Ramos (cell line): ENCODE measurements around the gene SNTN.

Experiments
- in situ Hi-C: fragments of 300-500 bp; cut with MboI; formaldehyde crosslinking; loops from one replicate; pipeline ENCODE4 v1.14.3; 2022; ENCODE audit warnings: low sequenced_read_pairs; ENCODE audit not compliant: unreplicated experiment

SNTN gene

DNA sequence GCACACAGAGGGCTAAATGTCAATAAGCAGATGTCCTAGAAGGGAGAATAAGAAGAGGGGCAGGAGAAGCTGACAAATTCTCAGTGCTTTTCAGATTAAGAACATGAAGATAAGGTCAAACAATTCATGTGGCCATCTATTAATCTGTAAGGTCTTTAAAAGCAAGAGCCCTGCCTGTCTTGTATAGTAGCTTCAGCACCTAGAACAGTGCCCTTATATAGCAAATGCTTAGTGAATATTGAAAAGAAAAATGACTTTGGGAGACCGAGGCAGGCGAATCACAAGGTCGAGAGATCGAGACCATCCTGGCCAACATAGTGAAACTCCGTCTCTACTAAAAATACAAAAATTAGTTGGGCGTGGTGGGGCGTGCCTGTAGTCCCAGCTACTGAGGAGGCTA lies 18.1 kb downstream of the SNTN start:
- in situ Hi-C loops: no loop called here

GRCh38 chr3:63673111-63673510 lies 20.6 kb downstream of the SNTN start:
- in situ Hi-C loops: no loop called here

GRCh38 chr3:63674586-63674985 lies 22.1 kb downstream of the SNTN start:
- in situ Hi-C loops: no loop called here

DNA sequence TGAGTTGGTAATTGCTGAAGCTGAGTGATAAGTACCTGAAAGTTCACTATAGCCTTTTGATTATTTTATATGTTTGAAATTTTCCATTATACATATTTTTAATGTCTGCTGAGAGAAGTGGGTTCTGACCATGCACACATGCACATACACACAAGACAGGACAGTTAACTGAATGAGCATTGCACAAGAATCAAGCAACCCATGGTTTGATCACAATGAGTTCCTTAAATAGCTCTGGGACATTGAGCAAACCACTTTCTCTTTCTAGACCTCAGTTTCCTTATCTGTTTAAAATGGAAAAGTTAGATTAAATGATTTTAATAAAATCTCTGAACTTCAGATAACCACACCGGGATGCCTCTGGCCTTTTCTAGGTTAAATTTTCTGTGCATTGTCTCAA lies 26.7 kb downstream of the SNTN start:
- in situ Hi-C loops: no loop called here

DNA sequence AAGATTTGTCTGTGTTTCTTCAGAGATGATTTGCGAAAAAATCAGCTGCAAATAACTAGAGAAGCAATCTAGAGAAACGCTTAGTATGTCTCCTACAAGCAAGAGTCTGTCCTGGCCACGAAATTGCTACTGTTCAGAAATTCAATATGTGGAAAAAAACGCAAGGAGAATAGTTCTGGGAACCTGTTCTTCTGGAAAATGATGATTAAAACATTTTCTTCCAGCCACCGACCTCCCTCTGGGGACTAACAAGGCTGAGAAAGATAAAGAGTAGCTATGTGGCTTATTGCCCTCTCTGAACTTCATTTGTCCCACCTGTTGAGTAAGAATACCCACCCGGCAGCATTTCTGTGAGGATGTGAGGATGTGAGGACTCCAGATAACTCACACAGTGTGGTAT lies 31.6 kb downstream of the SNTN start:
- in situ Hi-C loops: no loop called here

GRCh38 chr3:63685340-63685739 lies 32.9 kb downstream of the SNTN start:
- in situ Hi-C loops: no loop called here

DNA sequence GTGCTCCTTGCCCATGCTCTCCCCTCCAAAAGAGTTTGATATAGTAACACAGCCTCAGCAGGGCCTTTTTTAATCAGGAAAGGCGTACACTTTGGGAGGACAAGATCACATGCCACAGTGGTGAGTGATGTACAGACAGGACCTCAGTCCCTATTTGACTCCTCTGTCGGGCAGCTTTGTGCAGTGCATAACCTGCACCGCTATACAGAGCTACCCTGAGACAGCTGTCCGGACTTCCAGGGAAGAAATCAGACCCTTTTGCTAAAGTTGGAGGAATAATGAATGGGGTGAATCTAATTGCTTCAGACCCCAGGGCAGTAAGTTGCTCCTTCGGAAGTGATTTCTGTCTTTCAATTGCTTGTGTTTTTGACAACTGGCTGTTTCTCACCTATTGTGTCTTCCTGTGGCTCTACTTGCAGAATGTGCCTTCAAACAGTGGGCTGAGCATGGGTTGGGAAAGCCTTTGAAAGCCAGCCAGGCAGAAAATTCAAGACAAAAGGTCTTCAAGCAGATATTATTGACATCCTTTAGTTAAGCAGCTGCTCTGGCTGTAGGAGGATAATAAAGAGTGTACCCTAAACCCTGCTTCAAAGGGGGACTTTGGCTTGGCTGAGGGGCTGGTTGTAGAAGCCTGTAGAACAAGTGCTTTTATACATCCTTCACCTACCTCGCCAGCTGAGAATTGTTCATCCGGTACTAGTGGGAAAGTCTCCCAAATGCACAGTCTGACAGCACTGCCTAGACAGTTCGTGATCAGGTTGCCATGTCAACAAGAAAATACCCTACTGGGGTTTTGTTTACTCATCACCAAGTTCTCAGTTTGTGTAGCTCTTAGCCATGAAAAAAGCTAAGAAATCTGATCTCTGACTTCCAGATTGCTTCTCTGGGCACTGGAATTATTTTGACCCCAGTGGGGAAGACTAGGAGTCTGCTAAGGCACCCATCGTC lies 35.1 kb downstream of the SNTN start:
- in situ Hi-C loops: no loop called here

DNA sequence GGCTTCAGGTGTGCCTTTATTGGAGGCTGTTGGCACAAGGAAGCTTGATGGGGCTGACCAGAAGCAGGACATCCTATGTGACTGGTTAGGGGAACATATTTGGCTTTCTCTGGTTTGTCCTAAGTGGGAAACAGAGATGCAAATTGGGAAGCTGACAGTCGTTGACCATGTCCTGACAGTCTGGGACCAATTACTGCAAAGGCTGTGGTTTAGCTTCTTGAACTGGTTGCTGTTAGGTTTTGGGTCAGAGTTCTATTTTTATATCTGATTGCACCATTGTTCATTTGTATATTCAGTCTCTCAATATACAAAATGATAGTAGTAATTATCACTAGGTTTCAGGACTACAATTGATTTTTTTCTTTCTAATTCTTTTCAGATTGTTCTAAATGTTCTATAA lies 36.8 kb downstream of the SNTN start:
- in situ Hi-C loops: no loop called here

DNA sequence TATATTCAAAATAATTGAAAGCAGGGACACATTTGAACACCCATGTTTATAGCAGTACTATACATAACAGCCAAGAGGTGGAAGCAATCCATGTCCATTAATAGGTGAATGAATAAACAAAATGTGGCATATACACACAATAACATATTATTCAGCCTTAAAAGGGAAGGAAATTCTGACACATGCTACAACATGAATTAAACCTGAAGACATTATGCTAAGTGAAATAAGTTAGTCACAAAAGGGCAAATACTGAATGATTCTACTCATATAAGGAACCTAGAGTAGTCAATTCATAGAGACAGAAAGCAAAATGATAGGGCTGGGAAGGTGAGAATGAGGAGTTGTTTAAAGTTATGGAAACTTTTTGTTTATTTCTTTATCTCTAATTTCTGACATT lies 40.9 kb downstream of the SNTN start:
- in situ Hi-C loops: no loop called here

GRCh38 chr3:63705092-63705645 lies 52.7 kb downstream of the SNTN start:
- in situ Hi-C loops: no loop called here

DNA sequence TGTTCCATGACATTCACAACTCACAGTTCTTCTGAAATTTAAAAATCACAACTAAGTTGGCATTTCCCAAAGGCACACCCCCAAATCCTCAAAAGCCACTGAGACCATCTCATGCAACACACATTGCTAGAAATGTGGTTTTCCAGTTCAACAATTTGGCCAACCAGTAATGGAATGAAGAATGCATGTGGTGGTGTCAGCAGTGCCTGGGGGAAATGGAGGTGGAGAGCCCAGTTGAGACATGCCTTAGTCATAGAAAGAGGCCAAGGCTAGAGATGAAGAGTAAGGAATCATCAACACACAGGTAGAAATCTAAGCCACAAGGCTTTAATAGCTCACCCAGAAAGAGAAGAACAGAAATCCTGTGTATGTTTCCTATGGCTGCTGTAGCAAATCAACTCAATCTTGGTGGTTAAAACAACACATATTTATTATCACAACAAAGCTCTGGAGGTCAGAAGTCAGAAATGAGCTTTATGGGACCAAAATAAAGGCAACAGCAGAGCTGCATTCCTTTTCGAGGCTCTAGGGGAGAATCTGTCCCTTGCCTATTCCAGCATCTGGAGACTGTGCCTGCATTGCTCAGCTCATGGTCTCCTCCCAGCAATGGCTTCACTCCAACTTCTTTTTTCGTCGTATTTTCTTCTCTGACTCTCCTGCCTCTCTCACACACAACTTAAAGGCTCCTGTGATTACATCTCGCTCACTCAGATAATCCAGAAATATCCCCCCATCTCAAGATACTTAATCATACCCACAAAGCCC lies 54.0 kb downstream of the SNTN start:
- in situ Hi-C loops: no loop called here

DNA sequence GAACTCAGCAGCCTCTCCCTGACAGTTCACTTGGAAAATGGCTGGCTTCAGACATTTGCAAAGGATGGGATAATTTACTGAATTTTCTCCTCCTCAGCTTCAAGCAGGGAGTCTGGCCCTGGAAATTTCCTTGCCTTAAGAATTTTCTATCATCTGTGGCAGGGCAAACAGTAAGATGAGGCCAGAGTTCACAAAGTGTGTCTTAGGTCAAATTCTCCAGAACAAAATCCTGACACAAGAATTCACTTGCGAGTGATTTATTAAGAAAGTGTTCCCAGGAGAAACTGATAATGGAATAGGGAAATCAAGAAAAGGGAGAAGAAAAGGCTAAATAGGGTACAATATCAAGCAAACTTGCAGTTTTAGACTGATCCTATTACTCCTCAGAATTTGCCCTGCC lies 55.3 kb downstream of the SNTN start:
- in situ Hi-C loops: no loop called here

DNA sequence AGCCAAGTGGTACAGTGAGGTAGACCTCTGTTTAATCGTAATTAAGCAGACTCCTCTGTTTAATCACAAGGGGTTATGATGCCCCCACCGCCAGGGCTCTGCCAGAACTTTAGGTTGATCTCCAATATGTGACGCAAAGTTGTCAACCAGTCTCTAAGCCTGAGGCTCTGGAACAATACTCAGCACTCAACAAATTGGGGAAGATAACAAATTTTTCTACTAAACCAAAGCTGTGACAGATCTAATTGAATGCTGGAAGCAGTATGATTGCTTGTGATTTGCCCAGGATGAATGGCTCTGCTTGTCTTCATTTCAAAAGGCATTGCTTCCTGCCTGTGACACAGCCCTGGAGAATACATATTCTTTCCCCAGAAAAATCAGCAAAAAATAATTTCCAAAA lies 57.1 kb downstream of the SNTN start:
- in situ Hi-C loops: no loop called here
